GM12891 (cell line): ENCODE measurements around the gene DFFB.

Source experiments
- PAX5 ChIP-seq: IDR thresholded peaks from 2 replicates; pipeline ENCODE4 v1.6.1; 2011; ENCODE audit warnings: low read length, moderate library complexity, mild to moderate bottlenecking; ENCODE audit not compliant: insufficient read depth, severe bottlenecking
- POLR2A ChIP-seq: IDR thresholded peaks from 2 replicates; pipeline ENCODE4 v1.6.1; 2011; ENCODE audit warnings: low read depth, low read length, control low read depth
- POLR2AphosphoS5 ChIP-seq: IDR thresholded peaks from 2 replicates; pipeline ENCODE4 v1.6.1; 2011; ENCODE audit warnings: low read depth, low read length, control low read depth
- TAF1 ChIP-seq: IDR thresholded peaks from 2 replicates; pipeline ENCODE4 v1.6.1; 2011; ENCODE audit warnings: low read depth, low read length, control low read depth

DNA sequence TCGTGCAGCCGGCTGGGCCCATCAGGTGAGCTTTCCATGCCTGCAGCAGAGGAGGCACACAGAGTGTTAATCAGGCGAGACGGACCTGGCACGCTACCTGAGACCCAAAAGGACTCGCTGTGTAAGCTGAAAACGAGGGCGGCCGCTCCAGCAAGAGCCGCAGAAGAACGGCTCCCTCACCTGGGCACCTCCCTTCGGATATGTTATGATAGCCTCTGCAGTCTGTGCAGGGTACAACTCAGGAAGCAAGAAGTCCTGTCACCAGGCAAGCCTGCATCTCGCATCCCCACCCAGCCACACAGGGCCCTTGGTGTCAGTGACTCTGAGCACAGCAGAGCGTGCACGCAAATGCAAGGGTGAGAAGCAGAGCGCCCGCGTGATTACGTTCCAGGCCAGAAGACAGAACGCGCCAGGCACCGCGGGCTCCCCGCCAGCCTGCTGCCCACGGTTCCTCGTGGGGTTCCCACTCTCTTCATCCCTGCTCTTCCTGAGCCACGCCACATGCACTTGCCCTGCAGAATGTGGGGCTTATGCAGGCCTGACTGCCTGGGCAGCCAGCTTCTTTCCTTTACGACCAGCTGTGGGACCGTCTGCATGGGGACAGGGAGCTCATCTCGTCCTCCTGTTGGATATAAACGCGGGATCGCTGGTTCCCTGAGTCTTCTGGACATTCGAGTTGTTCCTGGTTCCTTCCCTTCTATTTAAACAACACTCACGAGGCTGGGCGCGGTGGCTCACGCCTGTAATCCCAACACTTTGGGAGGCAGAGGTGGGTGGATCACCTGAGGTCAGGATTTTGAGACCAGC is 40.7 kb upstream of the DFFB start:
- TF ChIP-seq POLR2A: no peak
- no peak for TF ChIP-seq TAF1
- TF ChIP-seq PAX5: no peak
- no peak for TF ChIP-seq POLR2AphosphoS5
